Thymus (tissue), 11 donors: ENCODE data around the gene IDH2. TPM values are rescaled to one million over a fixed set of nuclear protein-coding genes. Genes with fewer than 3 reads are reported as not detected.
"Not testable (repeated sequence)": the region's sequence is repeated elsewhere in the genome, so short reads cannot be mapped to it uniquely, and the experiment has no call there.

Experiments
- DNase-seq, 9 donors: peaks; one replicate each; pipeline ENCODE4 v3.0.0-alpha.2; 2013; ENCODE audit warnings: low spot score in 9 of 9, low read depth in 6 of 9, missing footprints in 1 of 9
- H3K27ac ChIP-seq, 2 donors: one replicate each; pipeline ENCODE4 v1.5.1; 2013; ENCODE audit warnings: control low read depth in 1 of 2, low read depth in 1 of 2, low read length in 1 of 2, mild to moderate bottlenecking in 1 of 2, moderate library complexity in 1 of 2
- H3K27me3 ChIP-seq, 2 donors: one replicate each; pipeline ENCODE4 v1.5.1; 2013; ENCODE audit warnings: low read length in 1 of 2; ENCODE audit not compliant: control insufficient read depth in 2 of 2, insufficient read depth in 1 of 2
- H3K36me3 ChIP-seq, 2 donors: one replicate each; pipeline ENCODE4 v1.5.1; 2013; ENCODE audit warnings: low read length in 1 of 2, mild to moderate bottlenecking in 1 of 2, moderate library complexity in 1 of 2; ENCODE audit not compliant: control insufficient read depth in 2 of 2, insufficient read depth in 2 of 2
- H3K4me1 ChIP-seq, 2 donors: one replicate each; pipeline ENCODE4 v1.5.1; 2013; ENCODE audit warnings: low read length in 2 of 2; ENCODE audit not compliant: control insufficient read depth in 2 of 2, insufficient read depth in 2 of 2
- H3K4me3 ChIP-seq, 2 donors: one replicate each; pipeline ENCODE4 v1.5.1; 2013; ENCODE audit warnings: low read length in 2 of 2, control low read depth in 1 of 2, mild to moderate bottlenecking in 1 of 2
- H3K9me3 ChIP-seq, 2 donors: one replicate each; pipeline ENCODE4 v1.5.1; 2013; ENCODE audit warnings: low read length in 1 of 2, mild to moderate bottlenecking in 1 of 2; ENCODE audit not compliant: control insufficient read depth in 2 of 2, insufficient read depth in 1 of 2
- WGBS: extraction: QIAGEN DNeasy Blood & Tissue Kit; methylation state at CpG from one replicate; pipeline ENCODE4 v1.1.7; 2013; 5-methylcytosine and 5-hydroxymethylcytosine counted together
- polyA plus RNA-seq: library from polyadenylated mRNA; stranded (reverse); fragments of 200-250 nt; gene quantifications from one replicate; pipeline ENCODE4 v1.2.3, GENCODE V29; 2013
- total RNA-seq: library from RNA; stranded (reverse); fragments of 120-200 nt; gene quantifications from one replicate; pipeline ENCODE4 v1.2.4, GENCODE V29; 2013
- donor health status: healthy.

IDH2 gene
- total and polyA plus RNA-seq, 2 donors: 68.7 to 207 TPM

- no peak for DNase-seq
- no peak overlapping the region for H3K4me3 ChIP-seq
- H3K4me1 ChIP-seq: peaks cover 0 to 2% of the 10 kb centered on the region in 2 donors
- WGBS: 97% methylated on average over 5 of the region's 5 CpGs
- no peaks in the 10 kb centered on the region for H3K9me3 ChIP-seq
- peak overlapping the region in 1 of 2 donors; percentile 46 for H3K27ac ChIP-seq
- H3K36me3 ChIP-seq: peaks cover 55 to 66% of the 10 kb centered on the region in 2 donors
- H3K27me3 ChIP-seq: no peaks in the 10 kb centered on the region
Measured at GRCh38 chr15:90074916-90075315, 27.4 kb downstream of the IDH2 start.

- no peak for DNase-seq
- WGBS: 98% methylated on average over 12 of the region's 12 CpGs
- Histone ChIP-seq H3K4me1 (peaks cover 0 to 2% of the 10 kb centered on the region in 2 donors), H3K4me3 (no peak overlapping the region), H3K27me3 (no peaks in the 10 kb centered on the region), H3K36me3 (peaks cover 49 to 57% of the 10 kb centered on the region in 2 donors), H3K27ac (no peak overlapping the region), H3K9me3 (no peaks in the 10 kb centered on the region)
Measured at GRCh38 chr15:90074023-90074422, 28.2 kb downstream of the IDH2 start.

GRCh38 chr15:90072978-90073640 lies 29.2 kb downstream of the IDH2 start:
- peaks cover 0 to 2% of the 10 kb centered on the region in 2 donors for H3K4me1 ChIP-seq
- peak overlapping the region in 1 of 2 donors; percentile 8 for H3K27ac ChIP-seq
- no peak overlapping the region for H3K4me3 ChIP-seq
- WGBS: 96% methylated on average over 17 of the region's 17 CpGs
- no peaks in the 10 kb centered on the region for H3K9me3 ChIP-seq
- no peaks in the 10 kb centered on the region for H3K27me3 ChIP-seq
- no peak for DNase-seq
- H3K36me3 ChIP-seq: peaks cover 45 to 52% of the 10 kb centered on the region in 2 donors

- no peak overlapping the region for H3K27ac ChIP-seq
- H3K36me3 ChIP-seq: peaks cover 50 to 52% of the 10 kb centered on the region in 2 donors
- no peak overlapping the region for H3K4me3 ChIP-seq
- 52% methylated on average over 5 of the region's 5 CpGs for WGBS
- peaks cover 0 to 2% of the 10 kb centered on the region in 2 donors for H3K4me1 ChIP-seq
- DNase-seq: peak in 8 of 9 donors; percentile 54 to 90 (median 78)
- H3K9me3 ChIP-seq: no peaks in the 10 kb centered on the region
- no peaks in the 10 kb centered on the region for H3K27me3 ChIP-seq
Measured at GRCh38 chr15:90071220-90071807, 31.0 kb downstream of the IDH2 start.

- H3K4me1 ChIP-seq, H3K4me3 ChIP-seq, DNase-seq, H3K27ac ChIP-seq, H3K9me3 ChIP-seq, H3K27me3 ChIP-seq: not testable (repeated sequence)
- 98% methylated on average over 2 of the region's 2 CpGs for WGBS
- peaks cover 44 to 45% of the 10 kb centered on the region in 2 donors for H3K36me3 ChIP-seq
Measured at GRCh38 chr15:90070623-90071022, 31.6 kb downstream of the IDH2 start.

GRCh38 chr15:90067953-90068606 lies 34.2 kb downstream of the IDH2 start:
- Histone ChIP-seq H3K9me3 (no peaks in the 10 kb centered on the region), H3K27ac (no peak overlapping the region), H3K4me1 (peaks cover 2 to 26% of the 10 kb centered on the region in 2 donors), H3K36me3 (peaks cover 24 to 27% of the 10 kb centered on the region in 2 donors), H3K27me3 (no peaks in the 10 kb centered on the region), H3K4me3 (no peak overlapping the region)
- 97% methylated on average over 37 of the region's 37 CpGs for WGBS
- DNase-seq: no peak

GRCh38 chr15:90067181-90067952 lies 34.9 kb downstream of the IDH2 start:
- Histone ChIP-seq H3K27ac (no peak overlapping the region), H3K27me3 (no peaks in the 10 kb centered on the region), H3K4me1 (peaks cover 2 to 34% of the 10 kb centered on the region in 2 donors), H3K9me3 (no peaks in the 10 kb centered on the region), H3K4me3 (no peak overlapping the region), H3K36me3 (peaks cover 17 to 23% of the 10 kb centered on the region in 2 donors)
- DNase-seq: no peak
- WGBS: 98% methylated on average over 55 of the region's 55 CpGs

- Histone ChIP-seq H3K9me3 (no peaks in the 10 kb centered on the region), H3K27me3 (no peaks in the 10 kb centered on the region), H3K27ac (peak overlapping the region in 1 of 2 donors; percentile 72), H3K36me3 (peaks cover 13 to 21% of the 10 kb centered on the region in 2 donors), H3K4me3 (no peak overlapping the region), H3K4me1 (peaks cover 7 to 51% of the 10 kb centered on the region in 2 donors)
- 95% methylated on average over 7 of the region's 7 CpGs for WGBS
- no peak for DNase-seq
Measured at GRCh38 chr15:90065682-90066049, 36.6 kb downstream of the IDH2 start.
